Measurements from ENCODE around the gene LSMEM2. TPM values are rescaled to one million over a fixed set of nuclear protein-coding genes. Genes with fewer than 3 reads are reported as not detected.
A peak's percentile ranks its signal among the peaks of the same experiment; 100 is the strongest.

Gene LSMEM2
- polyA plus RNA-seq, 2 of the 4 experiments (the other 2 are of a cell fraction) = 0.09 TPM; not detected in 1

- TF ChIP-seq ATOH8 (CRISPR knock-in tag; IDR thresholded peaks at IDR 0.05; ENCODE audit: low read depth) = no peak
Measured at GRCh38 chr3:50265571-50265970, 13.3 kb upstream of the LSMEM2 start (continued).

GRCh38 chr3:50266017-50266416, 12.9 kb upstream of the LSMEM2 start:
- peaks cover 76% of the 10 kb centered on the region for H3K4me1 ChIP-seq
- H3K4me2 ChIP-seq = no peak overlapping the region; the same call in 2 of the 3 replicates
- WGBS (ENCODE audit: missing lambda C conversion rate) = 87% methylated on average over 5 of the region's 6 CpGs
- H3K4me3 ChIP-seq = no peak overlapping the region
- no peak for DNase-seq (ENCODE audit: low read depth in 1 of 2, low spot score in 1 of 2)
- TF ChIP-seq E2F6 (IDR thresholded peaks at IDR 0.05; ENCODE audit: borderline replicate concordance, low read depth) = no peak
- no peak for TF ChIP-seq ZFP36 (IDR thresholded peaks at IDR 0.05; ENCODE audit: borderline replicate concordance, partially characterized antibody)
- no peak for TF ChIP-seq CHD4 (IDR thresholded peaks at IDR 0.05; ENCODE audit: borderline replicate concordance)
- ChIA-PET CTCF (interaction anchor here (0.7 to 7.4 kb wide), 7 partner anchors 9 to 72 kb away, joined by 3 to 60 read pairs (median 10); no protein-coding TSS in a partner anchor), POLR2A (interaction anchor here (1.9 kb wide), 1 partner anchor 30 kb away, joined by 4 read pairs; the partner anchor contains the start of gene GNAI2)
- no peak for ATAC-seq
- no peaks in the 10 kb centered on the region for H3K9me3 ChIP-seq
- peak overlapping the region in 1 of 2 experiments; percentile 94; a peak in 3 of 6 replicates for H3K27ac ChIP-seq
- FAIRE-seq = no peak

- CTCF ChIA-PET = interaction anchor here (0.7 to 7.4 kb wide), 9 partner anchors 8 to 75 kb away, joined by 3 to 60 read pairs (median 8); no protein-coding TSS in a partner anchor
- Histone ChIP-seq H3K4me2 (peak overlapping the region; percentile 98), H3K4me1 (peaks cover 78% of the 10 kb centered on the region), H3K9me3 (no peaks in the 10 kb centered on the region), H3K27ac (peak overlapping the region; percentile 48 to 94; a peak in 5 of 6 replicates), H3K4me3 (no peak overlapping the region; the same call in 2 of the 3 replicates)
- WGBS (ENCODE audit: missing lambda C conversion rate) = 78% methylated on average over 7 of the region's 7 CpGs
- DNase-seq (ENCODE audit: low read depth in 1 of 2, low spot score in 1 of 2) (no peak), ATAC-seq (no peak), FAIRE-seq (no peak)
- no peak for TF ChIP-seq RNF2 (IDR thresholded peaks at IDR 0.05; ENCODE audit: borderline replicate concordance, low read depth)
- no peak for TF ChIP-seq CTCF (IDR thresholded peaks at IDR 0.05)
- no peak for TF ChIP-seq NFE2L2 (conservative IDR thresholded peaks at IDR 0.05; ENCODE audit: low read length)
- no peak for TF ChIP-seq ZSCAN20 (CRISPR knock-in tag; IDR thresholded peaks at IDR 0.05)
- TF ChIP-seq POLR2A (IDR thresholded peaks at IDR 0.05; ENCODE audit: low read length) = no peak
- no peak for TF ChIP-seq E2F6 (IDR thresholded peaks at IDR 0.05; ENCODE audit: borderline replicate concordance, low read depth)
- TF ChIP-seq EHMT2 (IDR thresholded peaks at IDR 0.05; ENCODE audit: low read depth) = no peak
- TF ChIP-seq MAZ (IDR thresholded peaks at IDR 0.05; ENCODE audit: borderline replicate concordance, low read depth, low read length) = no peak
- TF ChIP-seq KDM5A (IDR thresholded peaks at IDR 0.05) = no peak
- no peak for TF ChIP-seq FOXS1 (CRISPR knock-in tag; IDR thresholded peaks at IDR 0.05)
- TF ChIP-seq ELK1 (IDR thresholded peaks at IDR 0.05; ENCODE audit: low read depth, low read length) = no peak
- TF ChIP-seq JUN (IDR thresholded peaks at IDR 0.05) = no peak
- no peak for TF ChIP-seq MYC (IDR thresholded peaks at IDR 0.05; ENCODE audit: borderline replicate concordance, low read length)
- TF ChIP-seq, protein P1, sequence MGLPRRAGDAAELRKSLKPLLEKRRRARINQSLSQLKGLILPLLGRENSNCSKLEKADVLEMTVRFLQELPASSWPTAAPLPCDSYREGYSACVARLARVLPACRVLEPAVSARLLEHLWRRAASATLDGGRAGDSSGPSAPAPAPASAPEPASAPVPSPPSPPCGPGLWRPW (IDR thresholded peaks at IDR 0.05) = no peak
- no peak for TF ChIP-seq CBX8 (IDR thresholded peaks at IDR 0.05)
- TF ChIP-seq PHF8 (IDR thresholded peaks at IDR 0.05; ENCODE audit: borderline replicate concordance, low read depth) = no peak
- TF ChIP-seq POLR2AphosphoS2 (conservative IDR thresholded peaks at IDR 0.05; ENCODE audit: low read length) = no peak
- TF ChIP-seq CEBPB (IDR thresholded peaks at IDR 0.05) = no peak
- POLR2A ChIA-PET = interaction anchor here (0.5 kb wide), 1 partner anchor 11 kb away, joined by 5 read pairs; no protein-coding TSS in a partner anchor
Measured at GRCh38 chr3:50266836-50267235, 12.1 kb upstream of the LSMEM2 start.

All from A549 (cell line).